ENCODE data around the gene KLHL10. TPM values are rescaled to one million over a fixed set of nuclear protein-coding genes. Genes with fewer than 3 reads are reported as not detected.

KLHL10 gene
- polyA plus RNA-seq, 2 of the 4 experiments (the other 2 are of a cell fraction): 0.12 to 0.13 TPM

DNA sequence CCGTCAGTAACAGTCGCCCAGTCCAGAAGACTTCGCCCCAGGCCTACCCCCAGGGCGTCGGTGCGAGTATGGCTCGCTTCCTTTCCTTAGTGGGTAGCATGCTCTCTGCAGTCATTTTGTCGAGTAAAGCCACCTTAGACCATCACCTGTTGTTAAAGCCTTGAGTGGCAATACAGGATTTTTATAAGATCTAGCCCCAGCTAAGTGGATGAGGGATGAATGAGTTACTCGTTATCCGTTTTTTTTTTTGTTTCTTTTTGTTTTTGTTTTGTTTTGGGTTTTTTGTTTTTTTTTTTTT, 27.9 kb downstream of the KLHL10 start (continued):
- peak; percentile 73; the same call in 1 of the 2 replicates for TF ChIP-seq FOSB (CRISPR knock-in tag; IDR thresholded peaks at IDR 0.05)
- TF ChIP-seq MYC (IDR thresholded peaks at IDR 0.05; ENCODE audit: borderline replicate concordance, low read length): no peak
- TF ChIP-seq, protein P1, sequence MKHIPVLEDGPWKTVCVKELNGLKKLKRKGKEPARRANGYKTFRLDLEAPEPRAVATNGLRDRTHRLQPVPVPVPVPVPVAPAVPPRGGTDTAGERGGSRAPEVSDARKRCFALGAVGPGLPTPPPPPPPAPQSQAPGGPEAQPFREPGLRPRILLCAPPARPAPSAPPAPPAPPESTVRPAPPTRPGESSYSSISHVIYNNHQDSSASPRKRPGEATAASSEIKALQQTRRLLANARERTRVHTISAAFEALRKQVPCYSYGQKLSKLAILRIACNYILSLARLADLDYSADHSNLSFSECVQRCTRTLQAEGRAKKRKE (CRISPR knock-in tag; IDR thresholded peaks at IDR 0.05; ENCODE audit: low read depth): no peak; the same call in 1 of the 2 replicates
- TF ChIP-seq CHD4 (IDR thresholded peaks at IDR 0.05; ENCODE audit: borderline replicate concordance): no peak
- TF ChIP-seq RNF2 (IDR thresholded peaks at IDR 0.05; ENCODE audit: borderline replicate concordance, low read depth): no peak
- no peak for TF ChIP-seq MAFK (IDR thresholded peaks at IDR 0.05; ENCODE audit: partially characterized antibody)
- TF ChIP-seq POLR2AphosphoS2 (conservative IDR thresholded peaks at IDR 0.05; ENCODE audit: low read length): no peak; the same call in 1 of the 2 replicates
- no peak; the same call in 1 of the 2 replicates for TF ChIP-seq GATA3 (IDR thresholded peaks at IDR 0.05; ENCODE audit: borderline replicate concordance)
- TF ChIP-seq, protein P2, sequence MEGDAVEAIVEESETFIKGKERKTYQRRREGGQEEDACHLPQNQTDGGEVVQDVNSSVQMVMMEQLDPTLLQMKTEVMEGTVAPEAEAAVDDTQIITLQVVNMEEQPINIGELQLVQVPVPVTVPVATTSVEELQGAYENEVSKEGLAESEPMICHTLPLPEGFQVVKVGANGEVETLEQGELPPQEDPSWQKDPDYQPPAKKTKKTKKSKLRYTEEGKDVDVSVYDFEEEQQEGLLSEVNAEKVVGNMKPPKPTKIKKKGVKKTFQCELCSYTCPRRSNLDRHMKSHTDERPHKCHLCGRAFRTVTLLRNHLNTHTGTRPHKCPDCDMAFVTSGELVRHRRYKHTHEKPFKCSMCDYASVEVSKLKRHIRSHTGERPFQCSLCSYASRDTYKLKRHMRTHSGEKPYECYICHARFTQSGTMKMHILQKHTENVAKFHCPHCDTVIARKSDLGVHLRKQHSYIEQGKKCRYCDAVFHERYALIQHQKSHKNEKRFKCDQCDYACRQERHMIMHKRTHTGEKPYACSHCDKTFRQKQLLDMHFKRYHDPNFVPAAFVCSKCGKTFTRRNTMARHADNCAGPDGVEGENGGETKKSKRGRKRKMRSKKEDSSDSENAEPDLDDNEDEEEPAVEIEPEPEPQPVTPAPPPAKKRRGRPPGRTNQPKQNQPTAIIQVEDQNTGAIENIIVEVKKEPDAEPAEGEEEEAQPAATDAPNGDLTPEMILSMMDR (IDR thresholded peaks at IDR 0.05): no peak
- TF ChIP-seq, protein P3, sequence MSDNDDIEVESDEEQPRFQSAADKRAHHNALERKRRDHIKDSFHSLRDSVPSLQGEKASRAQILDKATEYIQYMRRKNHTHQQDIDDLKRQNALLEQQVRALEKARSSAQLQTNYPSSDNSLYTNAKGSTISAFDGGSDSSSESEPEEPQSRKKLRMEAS (IDR thresholded peaks at IDR 0.05): peak; percentile 50; the same call in 1 of the 2 replicates
- no peak for TF ChIP-seq JUNB (IDR thresholded peaks at IDR 0.05)
- TF ChIP-seq TP53 (CRISPR knock-in tag; IDR thresholded peaks at IDR 0.05): 0 out of 2 replicates have a peak, but pooled peaks have one; percentile 9
- TF ChIP-seq, protein P4, sequence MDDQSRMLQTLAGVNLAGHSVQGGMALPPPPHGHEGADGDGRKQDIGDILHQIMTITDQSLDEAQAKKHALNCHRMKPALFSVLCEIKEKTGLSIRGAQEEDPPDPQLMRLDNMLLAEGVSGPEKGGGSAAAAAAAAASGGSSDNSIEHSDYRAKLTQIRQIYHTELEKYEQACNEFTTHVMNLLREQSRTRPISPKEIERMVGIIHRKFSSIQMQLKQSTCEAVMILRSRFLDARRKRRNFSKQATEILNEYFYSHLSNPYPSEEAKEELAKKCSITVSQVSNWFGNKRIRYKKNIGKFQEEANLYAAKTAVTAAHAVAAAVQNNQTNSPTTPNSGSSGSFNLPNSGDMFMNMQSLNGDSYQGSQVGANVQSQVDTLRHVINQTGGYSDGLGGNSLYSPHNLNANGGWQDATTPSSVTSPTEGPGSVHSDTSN (IDR thresholded peaks at IDR 0.05): peak; percentile 84; the same call in 1 of the 2 replicates
- no peak for TF ChIP-seq EHMT2 (IDR thresholded peaks at IDR 0.05; ENCODE audit: low read depth)
- no peak for TF ChIP-seq CBX8 (IDR thresholded peaks at IDR 0.05)
- TF ChIP-seq, protein P5, sequence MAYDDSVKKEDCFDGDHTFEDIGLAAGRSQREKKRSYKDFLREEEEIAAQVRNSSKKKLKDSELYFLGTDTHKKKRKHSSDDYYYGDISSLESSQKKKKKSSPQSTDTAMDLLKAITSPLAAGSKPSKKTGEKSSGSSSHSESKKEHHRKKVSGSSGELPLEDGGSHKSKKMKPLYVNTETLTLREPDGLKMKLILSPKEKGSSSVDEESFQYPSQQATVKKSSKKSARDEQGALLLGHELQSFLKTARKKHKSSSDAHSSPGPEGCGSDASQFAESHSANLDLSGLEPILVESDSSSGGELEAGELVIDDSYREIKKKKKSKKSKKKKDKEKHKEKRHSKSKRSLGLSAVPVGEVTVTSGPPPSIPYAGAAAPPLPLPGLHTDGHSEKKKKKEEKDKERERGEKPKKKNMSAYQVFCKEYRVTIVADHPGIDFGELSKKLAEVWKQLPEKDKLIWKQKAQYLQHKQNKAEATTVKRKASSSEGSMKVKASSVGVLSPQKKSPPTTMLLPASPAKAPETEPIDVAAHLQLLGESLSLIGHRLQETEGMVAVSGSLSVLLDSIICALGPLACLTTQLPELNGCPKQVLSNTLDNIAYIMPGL (CRISPR knock-in tag; IDR thresholded peaks at IDR 0.05; ENCODE audit: borderline replicate concordance): no peak
- no peak for TF ChIP-seq RCOR1 (IDR thresholded peaks at IDR 0.05; ENCODE audit: low read depth, low read length)
- TF ChIP-seq MAZ (IDR thresholded peaks at IDR 0.05; ENCODE audit: borderline replicate concordance, low read depth, low read length): no peak
- TF ChIP-seq FOSL2 (IDR thresholded peaks at IDR 0.05): no peak
- TF ChIP-seq FOSL2 (CRISPR knock-in tag; IDR thresholded peaks at IDR 0.05): no peak; the same call in 1 of the 2 replicates
- no peak for TF ChIP-seq KDM1A (IDR thresholded peaks at IDR 0.05; ENCODE audit: low read depth)
- TF ChIP-seq ZC3H11A (IDR thresholded peaks at IDR 0.05): no peak
- TF ChIP-seq ZSCAN20 (CRISPR knock-in tag; IDR thresholded peaks at IDR 0.05): no peak
- TF ChIP-seq CHD2 (IDR thresholded peaks at IDR 0.05; ENCODE audit: low read length, partially characterized antibody): no peak
- TF ChIP-seq RAD21 (conservative IDR thresholded peaks at IDR 0.05 in 1 of 2, IDR thresholded peaks at IDR 0.05 in 1 of 2): no peak
- TF ChIP-seq NR3C1 (IDR thresholded peaks at IDR 0.05): no peak
- TF ChIP-seq, protein P6, sequence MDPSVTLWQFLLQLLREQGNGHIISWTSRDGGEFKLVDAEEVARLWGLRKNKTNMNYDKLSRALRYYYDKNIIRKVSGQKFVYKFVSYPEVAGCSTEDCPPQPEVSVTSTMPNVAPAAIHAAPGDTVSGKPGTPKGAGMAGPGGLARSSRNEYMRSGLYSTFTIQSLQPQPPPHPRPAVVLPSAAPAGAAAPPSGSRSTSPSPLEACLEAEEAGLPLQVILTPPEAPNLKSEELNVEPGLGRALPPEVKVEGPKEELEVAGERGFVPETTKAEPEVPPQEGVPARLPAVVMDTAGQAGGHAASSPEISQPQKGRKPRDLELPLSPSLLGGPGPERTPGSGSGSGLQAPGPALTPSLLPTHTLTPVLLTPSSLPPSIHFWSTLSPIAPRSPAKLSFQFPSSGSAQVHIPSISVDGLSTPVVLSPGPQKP (IDR thresholded peaks at IDR 0.05; ENCODE audit: low read depth, low read length): no peak
- no peak for TF ChIP-seq EHF (CRISPR knock-in tag; IDR thresholded peaks at IDR 0.05)

All from A549 (cell line).